C4-2B (cell line): Measurements from ENCODE around the gene MT1G.

Experiments used
- ZFX ChIP-seq: fragments of 450-650 bp; IDR thresholded peaks from 2 replicates; pipeline ENCODE4 v1.6.1; 2017
- TF ChIP-seq, protein P1 (sequence below): fragments of 450-650 bp; conservative IDR thresholded peaks from 2 replicates; pipeline ENCODE4 v1.5.1; 2017; ENCODE audit warnings: mild to moderate bottlenecking

DNA sequence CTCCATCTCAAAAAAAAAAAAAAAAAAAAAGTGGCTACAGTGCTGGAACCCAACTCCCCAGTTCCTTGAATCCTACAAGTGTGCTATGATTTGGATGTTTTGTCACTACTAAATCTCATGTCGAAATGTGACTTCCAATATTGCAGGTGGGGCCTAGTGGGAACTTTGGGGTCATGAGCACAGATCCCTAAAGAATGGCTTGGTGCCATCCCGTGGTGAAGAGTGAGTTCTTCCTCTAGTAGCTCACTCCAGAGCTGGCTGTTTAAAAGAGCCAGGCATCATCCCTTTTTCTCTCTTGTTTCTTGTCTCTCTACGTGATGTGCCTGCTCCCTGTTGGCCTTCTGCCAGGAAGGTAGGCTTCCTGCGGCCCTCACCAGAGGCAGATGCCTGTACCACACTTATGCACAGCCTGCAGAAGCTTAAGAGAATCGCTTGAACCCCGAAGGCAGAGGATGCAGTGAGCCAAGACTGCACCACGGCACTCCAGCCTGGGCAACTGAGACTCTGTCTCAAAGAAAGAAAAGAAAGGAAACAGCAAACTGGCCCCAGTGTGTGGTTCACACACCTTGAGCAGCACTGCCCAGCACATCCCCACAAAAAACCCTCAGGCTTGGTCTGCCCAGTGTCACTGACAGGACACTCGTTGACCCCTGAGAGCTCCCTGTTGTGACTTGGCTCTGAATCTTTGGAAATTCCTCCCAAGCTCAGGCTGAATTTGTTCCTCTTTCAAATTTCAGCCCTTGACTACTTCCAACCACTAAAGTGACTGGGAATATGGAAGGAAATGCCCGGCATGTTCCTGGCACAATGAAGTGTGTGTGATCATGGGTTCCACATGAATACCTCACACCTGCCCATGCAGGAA is 39.1 kb downstream of the MT1G start:
- TF ChIP-seq, protein P1, sequence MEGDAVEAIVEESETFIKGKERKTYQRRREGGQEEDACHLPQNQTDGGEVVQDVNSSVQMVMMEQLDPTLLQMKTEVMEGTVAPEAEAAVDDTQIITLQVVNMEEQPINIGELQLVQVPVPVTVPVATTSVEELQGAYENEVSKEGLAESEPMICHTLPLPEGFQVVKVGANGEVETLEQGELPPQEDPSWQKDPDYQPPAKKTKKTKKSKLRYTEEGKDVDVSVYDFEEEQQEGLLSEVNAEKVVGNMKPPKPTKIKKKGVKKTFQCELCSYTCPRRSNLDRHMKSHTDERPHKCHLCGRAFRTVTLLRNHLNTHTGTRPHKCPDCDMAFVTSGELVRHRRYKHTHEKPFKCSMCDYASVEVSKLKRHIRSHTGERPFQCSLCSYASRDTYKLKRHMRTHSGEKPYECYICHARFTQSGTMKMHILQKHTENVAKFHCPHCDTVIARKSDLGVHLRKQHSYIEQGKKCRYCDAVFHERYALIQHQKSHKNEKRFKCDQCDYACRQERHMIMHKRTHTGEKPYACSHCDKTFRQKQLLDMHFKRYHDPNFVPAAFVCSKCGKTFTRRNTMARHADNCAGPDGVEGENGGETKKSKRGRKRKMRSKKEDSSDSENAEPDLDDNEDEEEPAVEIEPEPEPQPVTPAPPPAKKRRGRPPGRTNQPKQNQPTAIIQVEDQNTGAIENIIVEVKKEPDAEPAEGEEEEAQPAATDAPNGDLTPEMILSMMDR: no peak
- no peak for TF ChIP-seq ZFX
